CD4-positive, alpha-beta T cell treated with Interleukin-10 for 1 hour (primary cell): ENCODE results near the gene NWD2.

Source experiments
- DNase-seq: peaks from one replicate; pipeline ENCODE4 v3.0.0-alpha.2; 2020

The NWD2 gene

GRCh38 chr4:37443137-37443536 lies 198.6 kb downstream of the NWD2 start:
- no peak for DNase-seq

- no peak for DNase-seq
Measured at GRCh38 chr4:37445023-37445422, 200.5 kb downstream of the NWD2 start.

DNA sequence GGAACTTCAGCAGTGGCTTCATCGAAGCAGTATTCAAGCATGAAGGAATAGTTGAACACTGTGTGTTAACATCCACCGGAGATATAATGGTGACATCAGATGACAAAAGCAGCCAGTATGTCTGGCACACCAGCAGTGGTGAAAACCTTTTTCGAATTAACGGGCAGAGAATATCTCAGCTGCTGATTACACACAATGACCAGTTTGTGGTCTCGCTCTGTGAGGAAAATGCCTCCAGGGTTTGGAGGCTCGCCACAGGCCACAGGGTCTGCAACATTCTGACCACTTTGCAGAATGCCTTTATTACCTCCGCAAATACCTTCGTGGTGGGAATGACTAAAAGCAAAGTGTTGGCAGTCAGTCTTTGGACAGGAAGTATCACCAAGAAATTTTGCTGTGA lies 201.5 kb downstream of the NWD2 start:
- no peak for DNase-seq

DNA sequence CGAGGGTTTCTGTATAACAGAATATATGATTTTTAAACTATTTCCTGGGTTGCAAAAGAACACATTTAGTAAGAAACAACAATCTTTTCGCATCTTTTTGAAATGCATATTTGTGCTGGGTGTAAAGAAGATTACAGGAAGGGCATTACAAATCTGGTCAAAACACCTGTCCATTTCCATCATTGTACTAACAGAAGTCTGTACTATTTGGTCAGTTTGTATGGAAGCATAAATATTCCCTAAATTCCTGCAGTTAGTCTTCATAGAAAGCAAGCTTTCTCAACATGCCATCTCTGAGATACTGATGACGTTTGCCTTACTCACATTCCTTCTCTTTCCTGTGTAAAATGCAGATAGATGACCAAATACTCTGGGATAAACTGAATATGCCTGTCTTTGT lies 203.3 kb downstream of the NWD2 start:
- DNase-seq = no peak

DNA sequence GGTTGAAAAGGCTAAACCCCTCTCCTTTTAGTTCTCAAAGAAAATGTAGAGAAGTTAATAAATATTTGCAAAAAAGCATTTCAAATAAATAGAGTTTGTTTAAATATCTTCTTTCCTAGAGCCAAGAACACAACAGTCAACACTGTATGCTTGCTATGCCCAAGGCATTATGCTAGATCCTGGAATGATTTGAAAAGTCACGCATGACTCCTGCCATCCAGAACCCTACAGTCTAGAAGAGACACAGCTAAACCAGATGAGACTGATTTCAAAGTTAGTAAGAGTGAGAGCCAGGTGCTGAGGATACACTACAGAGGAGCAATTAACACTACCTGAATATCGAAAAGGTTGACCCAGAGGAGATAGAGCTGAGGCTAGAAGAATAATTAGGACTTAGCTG lies 205.8 kb downstream of the NWD2 start:
- DNase-seq = no peak

GRCh38 chr4:37450911-37451310 lies 206.4 kb downstream of the NWD2 start:
- DNase-seq = no peak

GRCh38 chr4:37451656-37452055 lies 207.1 kb downstream of the NWD2 start:
- DNase-seq = no peak

DNA sequence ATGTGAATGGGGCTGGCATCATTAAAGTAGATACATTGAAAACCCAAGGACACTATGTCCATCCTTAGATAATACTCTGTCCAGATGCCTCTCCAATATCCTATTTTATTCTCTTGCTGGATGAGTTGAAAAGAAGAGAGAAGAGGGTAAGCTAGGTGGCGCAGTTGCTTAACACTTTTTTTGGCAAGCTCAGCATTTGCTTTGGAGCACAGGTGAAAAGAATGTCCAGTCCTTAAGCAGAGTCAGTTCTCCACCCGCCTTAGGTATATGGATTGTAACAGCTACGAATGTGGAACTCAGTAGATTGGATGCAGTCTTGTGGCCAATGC lies 208.4 kb downstream of the NWD2 start:
- DNase-seq = peak; percentile 46

DNA sequence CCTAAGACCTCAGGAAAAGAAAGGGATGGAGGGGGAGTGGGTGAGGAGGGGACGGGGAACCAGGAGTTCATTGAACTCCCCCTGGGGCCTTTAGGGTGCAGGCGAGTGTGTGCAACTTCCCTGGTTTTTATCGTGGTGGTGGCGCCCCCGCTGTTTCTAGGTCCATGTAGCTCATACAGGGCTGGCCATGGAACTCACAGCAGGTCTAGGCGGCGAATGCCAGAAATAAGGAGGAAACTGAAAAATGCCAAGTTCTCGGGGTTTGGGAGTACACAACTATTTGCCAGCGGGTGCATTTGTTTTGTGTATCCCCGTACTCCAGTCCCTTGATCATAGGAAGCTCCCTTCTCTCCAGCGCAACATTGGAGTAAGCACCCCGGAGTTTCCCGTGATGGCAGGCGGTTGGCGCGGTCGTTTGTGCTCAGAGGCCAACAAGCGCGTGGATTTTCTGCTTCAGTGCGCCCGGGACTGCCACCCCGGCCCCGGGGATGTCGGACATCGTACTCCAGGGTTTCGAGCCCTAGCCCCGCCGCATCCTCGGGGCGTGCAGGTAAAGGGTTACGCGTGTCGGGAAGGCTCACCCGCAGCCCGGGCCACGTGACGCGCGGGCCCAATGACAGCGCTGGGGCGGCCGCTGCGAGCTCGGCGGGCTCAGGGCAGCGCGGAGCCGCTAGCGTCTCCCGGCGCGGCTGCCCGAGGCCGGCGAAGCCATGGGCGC lies 208.9 kb downstream of the NWD2 start:
- DNase-seq = peak; percentile 42

DNA sequence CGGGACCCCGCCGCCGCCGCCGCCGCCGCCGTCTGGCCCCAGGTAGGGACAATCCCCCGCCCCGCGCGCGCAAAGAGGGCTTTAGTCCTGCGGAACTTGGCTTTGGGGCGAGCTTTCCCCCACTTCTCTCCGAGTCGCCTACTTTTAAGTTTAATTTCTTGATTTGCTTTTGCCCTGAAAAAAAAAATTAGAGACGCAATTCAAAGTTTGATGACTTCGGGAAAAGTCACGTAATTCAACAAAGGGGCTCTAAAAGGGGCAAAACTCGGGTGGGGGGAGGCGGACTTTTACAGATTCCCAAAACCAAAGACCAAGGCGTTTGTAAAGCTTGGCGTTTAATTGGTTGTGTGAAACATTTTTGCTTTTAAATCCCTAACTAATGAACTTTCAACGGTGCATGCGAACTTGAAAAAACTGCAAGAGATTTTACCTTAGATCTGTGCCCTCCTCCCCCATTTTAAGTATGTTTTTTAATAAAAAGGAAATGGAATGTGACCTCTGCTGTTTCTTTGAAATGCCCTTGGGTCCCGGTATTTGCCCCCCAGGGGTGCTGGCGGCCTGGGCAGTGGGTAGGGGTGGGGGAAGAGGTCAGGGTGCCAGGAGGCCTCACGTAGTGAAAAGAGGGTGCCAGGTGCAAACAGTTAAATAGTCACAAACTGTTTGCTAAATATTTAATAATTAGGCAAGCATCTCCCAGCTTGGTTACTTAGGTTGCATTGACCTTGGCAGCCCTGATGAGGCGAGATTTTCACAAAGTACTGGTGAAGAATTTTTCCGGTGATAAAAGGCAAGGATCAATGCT lies 209.7 kb downstream of the NWD2 start:
- DNase-seq = no peak

GRCh38 chr4:37455301-37456131 lies 211.0 kb downstream of the NWD2 start:
- no peak for DNase-seq

GRCh38 chr4:37461801-37462200 lies 217.3 kb downstream of the NWD2 start:
- no peak for DNase-seq

GRCh38 chr4:37463033-37463856 lies 218.7 kb downstream of the NWD2 start:
- no peak for DNase-seq

DNA sequence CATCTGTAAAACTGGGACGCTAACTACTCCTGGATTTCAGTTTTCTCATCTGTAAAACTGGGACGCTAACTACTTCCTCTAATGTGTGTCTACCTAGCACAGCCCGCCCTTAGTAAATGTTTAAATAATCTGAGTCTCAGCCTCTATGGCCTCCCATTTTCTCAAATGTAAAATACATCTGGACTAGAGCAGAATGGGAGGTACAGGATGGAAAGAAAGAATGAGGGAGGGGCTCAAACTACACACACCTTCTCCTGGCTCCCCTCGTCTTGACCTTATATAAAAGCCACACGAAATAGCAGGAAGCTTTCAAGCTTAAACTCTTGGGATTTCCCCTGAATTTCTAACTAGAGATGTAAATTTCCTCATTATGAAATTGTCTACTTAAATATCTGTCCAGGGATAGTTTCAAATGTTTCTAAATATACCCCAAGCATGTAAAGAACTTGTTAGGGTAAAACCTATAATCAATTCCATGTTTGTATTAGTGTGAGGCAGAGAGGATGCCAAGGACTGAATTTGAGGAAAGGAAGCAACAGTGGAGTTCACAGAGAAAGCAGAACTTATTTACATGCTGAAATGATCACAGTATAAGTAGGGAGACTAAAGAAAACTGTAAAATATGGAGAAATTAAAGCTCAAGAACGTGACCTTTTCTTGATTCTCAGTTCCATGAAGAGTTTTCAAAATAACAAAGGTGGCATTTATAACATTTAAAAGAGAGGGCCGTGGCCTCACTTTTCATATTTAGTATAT lies 220.0 kb downstream of the NWD2 start:
- DNase-seq = no peak

DNA sequence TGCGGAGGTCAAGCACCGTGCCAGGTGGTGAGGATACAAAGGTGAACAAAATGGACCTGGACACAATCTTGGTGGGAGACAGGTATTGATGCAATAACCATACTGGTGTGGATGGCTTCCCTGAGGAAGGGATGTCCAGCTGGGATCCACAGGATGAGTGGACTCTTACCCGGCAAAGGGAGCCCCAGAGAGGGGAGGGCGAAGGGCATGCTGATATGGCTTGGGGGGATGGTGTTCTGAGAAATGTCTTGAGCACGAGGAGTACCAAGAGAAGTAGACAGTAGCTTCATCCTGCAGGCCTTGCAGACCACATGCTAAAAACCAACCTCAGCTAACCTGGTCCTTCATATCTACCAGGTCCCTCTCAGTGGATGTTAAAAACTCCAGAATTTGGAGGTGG lies 220.8 kb downstream of the NWD2 start:
- DNase-seq = no peak

- DNase-seq = no peak
Measured at GRCh38 chr4:37465845-37466244, 221.3 kb downstream of the NWD2 start.

- no peak for DNase-seq
Measured at GRCh38 chr4:37467223-37467622, 222.7 kb downstream of the NWD2 start.

- DNase-seq = no peak
Measured at GRCh38 chr4:37467824-37468223, 223.3 kb downstream of the NWD2 start.

- no peak for DNase-seq
Measured at GRCh38 chr4:37469286-37469685, 224.7 kb downstream of the NWD2 start.

DNA sequence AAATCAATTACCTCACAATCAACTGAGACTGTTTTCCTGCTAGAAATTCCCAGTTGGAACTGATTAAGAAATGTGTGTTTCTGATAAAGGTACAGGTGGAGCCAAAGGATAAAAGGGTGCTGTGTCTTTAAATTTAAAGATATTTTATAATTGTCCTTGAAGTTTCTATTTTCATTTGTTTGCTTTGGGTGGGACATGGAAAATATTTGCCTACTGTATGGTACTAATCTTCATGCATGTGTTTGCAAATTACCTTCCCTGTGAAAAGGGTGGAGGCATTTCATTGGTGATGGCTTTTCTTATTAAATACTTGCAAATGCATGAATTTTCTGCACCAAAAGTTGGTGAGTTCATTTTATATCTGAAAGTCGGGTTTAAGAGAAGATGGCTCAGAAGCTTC lies 225.7 kb downstream of the NWD2 start:
- DNase-seq = no peak

DNA sequence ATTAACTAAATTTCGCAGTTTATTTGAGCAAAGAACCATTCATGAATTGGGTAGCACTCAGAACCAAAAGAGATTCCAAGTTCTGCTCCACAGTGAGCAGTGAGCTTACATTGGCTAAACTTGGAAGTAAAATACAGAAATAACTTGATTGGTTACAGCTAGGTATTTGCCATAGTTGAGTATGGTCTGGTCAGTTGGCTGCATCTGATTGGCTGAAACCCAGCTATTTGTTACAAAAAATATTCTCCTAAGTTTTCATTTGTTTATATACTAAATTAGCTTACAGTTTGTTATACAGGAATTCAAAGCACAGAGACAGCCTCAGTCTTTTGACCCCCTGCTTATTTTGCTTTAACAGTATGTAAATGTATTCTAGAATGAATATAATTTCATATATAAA lies 226.6 kb downstream of the NWD2 start:
- DNase-seq = no peak

GRCh38 chr4:37471971-37472370 lies 227.4 kb downstream of the NWD2 start:
- DNase-seq = no peak
